ENCODE data around the gene SEL1L2. TPM values are rescaled to one million over a fixed set of nuclear protein-coding genes. Genes with fewer than 3 reads are reported as not detected.

Gene SEL1L2
- polyA plus RNA-seq, 3 donors = not detected

DNA sequence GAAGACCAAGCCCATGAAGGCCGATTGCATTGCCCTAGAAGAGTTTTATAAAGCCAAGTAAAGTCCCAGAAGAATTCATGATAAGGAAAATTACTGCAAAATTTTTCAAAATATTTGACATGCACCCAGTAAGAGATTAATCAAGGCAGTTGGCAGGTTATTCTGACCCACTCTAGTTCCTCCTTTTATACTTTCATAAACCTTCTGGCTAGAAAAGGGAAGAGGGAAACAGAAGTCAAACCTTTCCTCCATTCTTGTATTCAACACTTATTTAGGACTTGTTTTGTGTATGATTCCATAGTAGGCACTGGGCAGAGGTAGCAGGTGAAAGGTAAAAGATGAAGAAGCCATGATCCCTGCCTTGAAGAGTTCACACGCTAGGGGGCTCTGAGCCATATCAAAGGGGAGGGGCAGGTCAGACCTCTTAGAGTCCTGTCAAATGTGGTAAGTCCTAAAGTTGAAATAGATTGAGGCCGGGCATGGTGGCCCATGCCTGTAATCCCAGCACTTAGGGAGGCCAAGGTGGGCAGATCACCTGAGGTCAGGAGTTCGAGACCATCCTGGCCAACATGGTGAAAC lies 120.2 kb downstream of the SEL1L2 start:
- DNase-seq = no peak

DNA sequence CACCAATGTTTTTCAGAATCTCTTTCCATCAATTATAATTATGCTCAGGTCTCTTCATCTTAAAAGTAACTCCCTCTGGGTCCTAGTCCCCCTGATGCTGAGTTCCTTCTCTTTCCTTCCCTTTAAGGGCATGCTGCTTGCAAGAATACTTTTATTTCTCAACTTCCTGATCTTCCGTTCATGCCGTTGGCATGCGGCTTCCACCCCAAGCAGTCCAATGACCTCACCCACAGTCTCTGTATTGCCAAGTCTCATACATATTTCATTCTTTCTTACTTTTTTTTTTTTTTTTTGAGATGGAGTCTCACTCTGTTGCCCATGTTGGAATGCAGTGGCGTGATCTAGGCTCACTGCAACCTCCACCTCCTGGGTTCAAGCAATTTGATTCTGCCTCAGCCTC lies 122.1 kb downstream of the SEL1L2 start:
- DNase-seq = no peak

DNA sequence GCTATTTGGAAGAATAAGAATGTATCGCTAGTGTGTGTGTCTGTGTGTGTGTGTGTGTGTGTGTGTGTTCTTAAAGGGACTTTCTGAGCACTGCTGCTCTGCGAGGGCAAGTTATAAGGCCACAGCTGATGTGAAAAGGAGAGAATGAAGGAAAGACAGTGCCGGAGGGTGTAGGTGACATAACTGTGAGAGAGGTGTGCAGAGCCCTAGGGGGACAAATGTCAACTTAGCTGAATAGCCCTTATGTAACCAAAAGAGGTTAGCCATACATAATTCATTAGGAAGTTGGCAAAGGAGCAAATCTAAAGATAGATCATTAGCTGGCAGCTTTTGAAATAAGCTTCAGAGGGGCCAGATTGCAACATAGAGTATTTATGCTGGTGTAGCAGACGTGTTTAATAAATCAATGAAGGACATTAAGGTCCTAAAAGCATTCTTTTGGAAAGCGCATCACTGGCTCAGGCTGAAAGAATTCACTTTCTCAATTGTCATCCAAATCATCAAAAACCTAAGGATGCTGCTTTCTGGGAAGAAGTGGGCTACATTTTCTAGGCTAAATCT lies 124.5 kb downstream of the SEL1L2 start:
- DNase-seq = no peak

DNA sequence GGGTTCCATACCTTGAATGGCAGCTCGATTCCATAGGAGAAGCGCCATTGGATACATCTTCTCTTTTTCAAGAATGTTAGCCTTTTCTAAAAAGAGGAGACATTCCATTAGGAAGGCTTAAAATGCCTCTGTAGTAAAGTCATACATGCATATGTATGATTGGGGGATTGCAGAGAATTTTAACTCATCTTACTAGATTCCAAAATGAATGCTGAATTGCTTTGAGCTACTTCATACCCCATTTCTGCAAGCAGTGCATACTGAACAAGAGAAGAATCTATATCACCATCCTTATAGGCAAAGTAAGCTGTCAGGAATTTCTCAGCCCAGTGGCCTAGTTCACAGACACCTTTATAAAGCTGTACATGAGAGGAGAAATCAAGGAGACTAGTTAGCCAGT lies 125.3 kb downstream of the SEL1L2 start:
- DNase-seq = no peak

DNA sequence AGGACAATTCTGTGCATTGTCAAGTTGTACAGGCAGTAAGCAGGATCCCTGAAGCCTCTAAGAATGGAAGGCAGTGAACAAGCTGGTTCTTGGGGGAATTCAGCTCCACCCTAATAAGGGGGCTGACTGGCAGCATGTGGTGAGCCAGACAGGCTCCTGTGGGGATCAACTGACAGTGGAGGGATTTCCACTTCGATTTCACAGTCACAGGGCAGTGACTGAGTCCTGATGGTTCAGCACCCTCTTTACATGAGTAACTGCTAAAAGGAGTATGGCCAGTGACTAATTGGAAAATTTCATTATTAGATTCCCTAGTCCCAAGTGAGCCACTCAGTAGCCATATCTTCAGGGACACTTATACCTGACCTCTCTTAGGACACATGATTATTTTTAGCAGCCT lies 127.2 kb downstream of the SEL1L2 start:
- no peak for DNase-seq

DNA sequence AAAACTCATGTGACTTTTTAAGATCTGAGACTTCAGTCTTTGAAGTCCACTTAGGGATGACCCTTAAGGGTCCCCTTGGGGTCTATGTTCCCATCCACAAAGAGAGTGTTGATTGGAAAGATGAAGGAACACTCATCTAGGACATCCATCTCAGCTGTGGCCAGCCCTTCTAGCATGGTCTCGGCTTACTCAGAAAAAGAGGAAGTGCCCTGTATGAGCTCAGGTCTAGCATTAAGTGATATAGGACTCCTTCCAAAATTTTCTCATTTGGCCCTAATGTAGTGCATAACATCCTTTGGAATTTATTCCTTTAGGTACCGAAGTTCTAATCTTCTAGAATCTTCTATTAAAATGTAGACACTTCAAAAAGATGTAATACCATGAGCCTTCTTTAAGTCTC lies 128.2 kb downstream of the SEL1L2 start:
- DNase-seq = no peak

DNA sequence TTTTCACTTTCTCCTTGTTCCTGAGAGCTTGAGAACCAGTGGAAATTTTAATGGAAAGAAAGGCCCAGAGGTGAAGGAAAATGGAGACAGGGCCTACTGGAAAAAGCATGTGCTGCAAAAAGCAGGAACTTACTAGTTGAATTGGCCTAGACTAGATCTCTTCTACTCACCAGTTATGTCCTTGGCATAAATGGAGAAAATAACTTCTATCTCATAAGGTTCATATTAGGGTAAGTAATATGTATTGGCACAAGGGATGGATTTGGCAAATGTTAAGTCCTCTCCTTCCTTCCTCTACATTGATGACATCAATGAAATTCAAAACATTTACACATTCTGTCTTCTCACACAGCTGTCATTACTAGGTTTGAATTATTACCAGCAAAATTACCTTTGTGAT lies 131.5 kb downstream of the SEL1L2 start:
- no peak for DNase-seq

DNA sequence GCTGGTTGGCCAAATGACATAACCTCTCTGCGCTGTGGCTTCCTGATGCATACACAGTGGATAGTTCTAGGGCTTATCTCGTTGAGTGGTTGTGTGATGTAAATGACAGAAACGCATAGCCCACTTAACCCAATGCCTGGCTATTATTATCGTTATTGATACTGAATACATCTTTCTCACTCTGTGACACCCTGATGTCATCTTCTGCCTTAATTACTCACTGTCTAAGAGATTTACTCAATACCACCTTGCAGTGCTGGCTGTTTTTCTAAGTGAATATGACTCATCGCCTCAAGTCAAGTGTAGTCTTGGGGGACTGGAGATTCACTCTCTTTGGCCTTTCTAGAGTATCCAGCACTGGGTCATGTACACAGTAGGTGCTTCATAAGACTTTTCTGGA lies 132.0 kb downstream of the SEL1L2 start:
- DNase-seq = no peak

DNA sequence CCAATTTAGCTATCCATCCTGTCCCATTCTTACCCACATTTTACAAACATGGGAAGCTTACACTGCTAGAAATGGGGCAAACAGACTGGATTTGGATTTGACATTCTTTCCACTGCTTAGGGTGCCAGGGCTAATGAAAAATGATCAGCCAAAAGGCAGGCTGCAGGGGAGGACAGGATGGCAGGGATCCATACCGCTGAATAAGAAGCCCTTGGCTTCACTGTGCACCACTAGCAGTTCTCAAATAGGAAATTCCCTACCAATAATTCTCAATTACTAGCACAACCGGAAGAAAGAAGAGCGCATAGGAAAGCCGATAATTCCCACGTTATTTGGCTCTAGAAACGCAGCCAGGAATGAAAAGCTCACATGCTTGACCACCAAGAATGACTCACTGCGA lies 132.5 kb downstream of the SEL1L2 start:
- no peak for DNase-seq

DNA sequence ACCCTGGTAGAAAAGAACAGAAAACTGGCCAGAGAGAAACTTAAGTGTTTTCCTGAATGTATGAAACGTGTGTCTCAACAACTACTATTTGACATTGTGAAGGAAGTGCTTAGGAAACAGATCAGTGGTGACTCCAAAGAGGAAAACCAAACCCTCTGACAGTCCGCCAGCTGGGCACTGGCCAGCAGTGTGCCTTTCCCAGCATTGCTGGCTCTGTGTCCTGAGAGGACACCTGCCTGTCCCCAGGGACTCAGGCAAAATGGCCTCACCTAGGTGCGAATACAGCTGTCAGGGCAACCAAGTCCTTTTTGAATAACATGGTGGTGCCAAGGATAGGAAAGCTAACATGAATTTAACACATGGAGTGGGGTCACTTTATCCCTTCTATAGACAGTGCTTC lies 133.1 kb downstream of the SEL1L2 start:
- DNase-seq = no peak

DNA sequence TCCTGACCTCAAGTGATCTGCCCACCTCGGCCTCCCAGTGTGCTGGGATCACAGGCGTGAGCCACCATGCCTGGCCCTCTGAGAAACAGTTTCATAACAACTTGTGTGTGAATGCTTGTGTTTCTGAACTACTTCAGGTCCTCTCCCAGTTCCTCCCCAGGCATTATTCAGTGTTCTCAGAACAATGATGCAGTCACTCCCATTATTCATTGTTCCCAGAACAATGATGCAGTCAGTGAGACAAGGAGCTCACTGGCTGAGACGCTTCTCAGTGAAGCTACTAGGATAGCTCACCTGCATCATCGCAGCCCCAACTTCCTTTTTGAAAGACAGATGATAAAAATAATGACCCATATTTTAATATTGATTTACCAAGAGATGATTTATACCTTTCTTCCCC lies 134.1 kb downstream of the SEL1L2 start:
- DNase-seq = no peak

DNA sequence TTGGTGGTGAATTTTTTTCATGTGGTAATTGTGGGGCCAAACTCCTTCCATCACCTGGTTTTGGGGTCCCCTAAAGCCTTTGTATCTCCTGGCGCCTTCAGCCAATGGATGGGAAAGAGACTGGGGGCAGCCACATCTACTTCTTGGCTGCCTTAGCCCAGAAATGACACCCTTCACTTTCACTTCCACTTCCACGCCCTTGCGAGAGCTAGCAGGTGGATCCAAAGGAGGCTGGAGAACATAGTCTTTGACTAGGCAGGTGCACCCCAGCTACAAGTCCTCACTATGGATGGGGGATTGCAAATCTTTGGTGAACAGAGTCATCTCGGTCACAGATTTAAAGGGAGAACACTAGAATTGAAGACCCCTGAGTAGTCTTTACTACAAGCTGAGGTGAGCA lies 134.8 kb downstream of the SEL1L2 start:
- no peak for DNase-seq

DNA sequence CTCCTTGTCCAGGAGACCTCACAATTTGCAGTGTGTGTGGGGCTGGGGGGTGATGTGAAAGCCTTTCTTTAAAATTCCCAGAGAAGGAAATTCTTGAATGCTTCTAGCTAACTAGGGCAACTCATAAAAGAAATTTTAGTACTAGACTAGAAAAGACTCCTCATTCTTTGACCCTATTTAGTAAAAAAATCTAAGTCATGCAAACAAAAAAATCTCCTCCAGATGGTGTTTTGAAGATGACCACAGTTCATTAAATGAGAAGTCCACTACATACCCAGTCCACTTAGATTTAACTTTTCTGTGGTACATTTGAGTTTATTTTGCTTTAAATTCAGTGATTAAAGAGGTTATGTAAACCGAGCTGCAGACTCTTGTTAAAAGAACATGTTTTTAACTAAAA lies 138.1 kb downstream of the SEL1L2 start:
- DNase-seq = no peak

DNA sequence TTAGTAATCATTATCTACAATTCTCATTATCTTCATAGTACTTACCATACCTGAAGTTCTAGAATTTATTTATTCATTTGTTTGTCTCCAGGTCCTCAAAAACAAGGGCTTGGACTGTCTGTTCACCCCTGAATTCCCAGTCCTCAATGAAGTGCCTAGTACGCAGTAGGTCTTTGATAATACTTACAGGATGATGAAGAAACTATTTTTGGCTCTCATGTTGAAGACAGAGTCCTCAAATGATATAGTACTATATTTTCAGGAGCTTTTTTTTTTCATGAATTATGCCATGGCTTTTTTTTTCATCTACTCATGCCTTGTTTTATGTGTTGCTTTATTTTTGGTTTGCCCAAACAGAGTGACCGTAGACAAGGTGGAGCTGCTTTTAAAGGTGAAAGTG lies 139.1 kb downstream of the SEL1L2 start:
- no peak for DNase-seq

DNA sequence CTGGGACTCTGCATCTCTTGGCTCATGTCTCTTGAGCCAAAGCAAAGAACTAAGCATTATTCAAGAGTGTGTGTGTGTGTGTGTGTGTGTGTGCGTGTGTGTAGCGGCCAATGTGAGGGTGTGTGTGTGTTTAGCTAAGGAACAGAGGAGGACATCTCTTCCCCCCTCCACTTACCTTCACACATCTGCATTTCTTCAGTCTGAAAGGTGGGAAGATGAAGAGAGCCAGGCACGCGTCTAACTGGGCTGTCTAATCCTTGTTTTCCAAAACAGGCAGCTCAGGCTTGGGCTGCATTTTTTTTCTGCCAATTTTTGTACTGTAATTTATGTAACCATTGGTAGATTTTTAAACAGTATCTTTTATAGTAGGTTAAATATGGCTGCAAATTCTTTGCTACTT lies 146.1 kb downstream of the SEL1L2 start:
- DNase-seq = no peak

DNA sequence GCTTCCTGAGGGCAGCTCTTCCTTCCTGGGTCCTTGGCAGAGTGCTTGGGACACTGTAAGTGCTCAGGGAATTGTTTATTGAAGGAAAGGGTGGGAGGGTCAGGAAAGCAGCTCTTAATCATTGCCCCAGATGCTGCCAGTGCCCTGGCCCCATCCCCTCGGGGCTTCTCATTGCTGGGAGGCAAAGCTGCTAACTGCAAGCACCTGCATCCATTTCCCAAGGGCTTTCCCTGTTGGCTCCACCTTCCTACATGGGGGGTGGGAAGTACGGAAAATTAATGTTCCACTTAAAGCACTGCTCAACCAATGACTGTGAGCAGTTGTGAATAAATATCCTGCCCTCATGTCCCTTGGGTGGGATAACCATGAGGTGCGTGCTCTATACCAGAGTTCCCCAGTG lies 149.2 kb downstream of the SEL1L2 start:
- DNase-seq = no peak

DNA sequence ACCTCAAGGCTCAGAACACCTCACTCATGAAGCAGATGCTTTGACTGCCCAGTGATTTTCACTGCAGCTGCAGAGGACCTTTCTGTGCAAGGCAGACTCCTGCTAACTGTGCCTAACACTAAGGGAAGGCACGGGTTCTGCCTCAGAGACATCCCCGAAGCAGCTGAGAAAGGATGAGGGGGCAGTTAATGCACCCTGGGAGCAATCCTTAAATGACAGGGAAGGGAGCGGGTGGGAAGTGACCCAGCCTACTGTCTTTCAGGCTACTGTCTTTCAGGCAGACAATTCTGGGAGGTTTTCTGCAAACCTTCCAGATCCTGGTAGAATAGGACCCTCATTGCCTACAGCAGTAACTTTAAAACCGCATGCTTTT lies 150.3 kb downstream of the SEL1L2 start:
- DNase-seq = no peak

DNA sequence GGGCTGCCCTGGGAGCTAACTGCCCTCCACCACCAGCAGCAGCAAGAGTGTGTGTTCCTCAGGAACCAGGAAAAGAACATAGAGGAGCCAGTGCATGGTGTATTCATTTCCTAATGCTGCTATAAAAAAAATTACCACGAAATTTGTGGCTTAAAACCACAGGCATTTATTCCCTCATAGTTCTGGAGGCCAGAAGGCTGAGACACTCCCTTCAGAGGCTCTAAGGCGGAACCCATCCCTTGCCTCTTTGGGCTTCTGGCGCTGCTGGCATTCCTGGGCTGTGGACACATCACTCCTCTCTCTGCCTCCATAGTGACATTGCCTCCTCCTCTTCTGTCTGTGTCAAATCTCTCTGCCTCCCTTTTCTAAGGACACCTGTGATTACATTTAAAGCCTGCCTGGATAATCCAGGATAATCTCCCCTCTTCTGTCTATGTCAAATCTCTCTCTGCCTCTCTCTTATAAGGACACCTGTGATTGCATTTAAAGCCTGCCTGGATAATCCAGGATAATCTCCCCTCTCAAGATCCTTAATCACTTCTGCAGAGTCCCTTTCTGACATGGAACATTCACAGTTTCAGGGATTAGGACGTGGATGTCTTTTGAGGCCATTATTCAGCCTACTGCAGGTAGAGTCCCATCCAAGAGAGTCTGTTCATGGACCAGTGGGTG lies 150.9 kb downstream of the SEL1L2 start:
- DNase-seq = no peak

DNA sequence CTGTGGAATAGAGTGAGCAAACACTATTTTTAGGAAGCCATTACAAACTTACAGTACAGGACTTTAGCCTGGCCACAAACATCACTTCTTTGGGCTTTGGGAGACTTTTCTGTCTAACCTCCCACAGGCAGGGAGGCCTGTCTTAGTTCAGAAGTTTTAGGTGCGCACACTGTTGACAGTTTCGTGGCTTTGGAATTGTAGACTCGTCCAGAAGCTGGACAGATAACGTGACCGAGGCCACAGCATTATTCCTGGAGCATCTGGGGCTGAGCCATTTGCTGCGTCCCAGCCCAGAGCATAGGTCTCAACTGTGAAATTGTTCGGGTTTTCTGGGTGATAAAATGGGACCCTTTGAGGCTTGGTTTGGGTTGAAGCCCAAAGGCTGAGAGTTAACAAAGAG lies 151.8 kb downstream of the SEL1L2 start:
- no peak for DNase-seq

DNA sequence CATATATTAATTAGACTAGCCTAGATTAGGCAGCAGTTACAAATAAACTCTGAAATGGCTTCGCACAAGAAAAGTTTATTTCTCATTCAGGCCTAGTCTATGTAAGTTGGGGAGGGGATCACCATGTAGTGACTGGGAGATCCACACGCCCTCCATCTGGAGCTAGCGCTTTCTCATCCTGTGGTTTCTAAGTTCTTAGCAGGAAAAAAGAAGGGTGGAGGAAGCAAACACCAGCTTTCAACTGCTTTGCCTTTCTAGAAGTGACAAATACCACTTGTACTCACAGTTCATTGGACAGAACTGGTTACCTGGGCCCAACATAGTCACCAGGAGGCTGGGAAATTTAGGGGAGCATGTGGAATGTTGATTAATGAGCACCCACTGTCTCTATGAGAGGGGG lies 158.9 kb downstream of the SEL1L2 start:
- no peak for DNase-seq

DNA sequence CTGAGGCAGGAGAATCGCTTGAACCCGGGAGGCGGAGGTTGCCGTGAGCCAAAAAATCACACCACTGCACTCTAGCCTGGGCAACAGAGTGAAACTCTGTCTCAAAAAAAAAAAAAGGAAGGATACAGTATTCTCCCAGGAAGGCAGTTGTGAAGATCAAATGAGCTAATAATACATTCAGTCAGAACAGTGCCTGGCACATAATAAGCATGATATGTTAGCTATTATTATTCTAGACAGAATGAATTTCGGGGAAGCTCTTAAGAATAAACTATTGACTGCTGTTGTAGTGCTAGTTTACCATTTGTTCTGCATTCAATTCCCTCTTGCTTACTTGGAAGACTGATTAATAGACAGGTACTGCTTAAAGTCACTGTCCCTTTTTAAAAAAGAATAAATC lies 164.9 kb downstream of the SEL1L2 start:
- DNase-seq = no peak

DNA sequence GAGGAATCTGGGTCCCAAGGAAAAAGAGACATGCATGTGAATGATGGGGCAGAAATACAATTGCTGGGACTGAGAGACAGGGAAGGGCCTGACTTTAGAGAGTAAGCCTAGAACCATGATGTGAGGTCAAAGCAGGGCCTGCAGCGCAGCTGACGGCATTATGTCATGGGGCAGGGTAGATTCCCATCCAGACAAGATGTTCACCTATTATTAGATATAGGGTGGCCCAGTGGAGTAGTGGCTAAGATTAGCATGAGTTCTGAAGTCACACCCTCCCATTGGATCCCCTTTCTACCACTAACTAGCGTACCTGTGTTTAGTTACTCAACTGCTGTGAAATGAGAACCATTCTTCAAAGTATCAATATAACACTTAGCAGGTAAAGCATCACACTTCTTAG lies 166.0 kb downstream of the SEL1L2 start:
- DNase-seq = no peak

DNA sequence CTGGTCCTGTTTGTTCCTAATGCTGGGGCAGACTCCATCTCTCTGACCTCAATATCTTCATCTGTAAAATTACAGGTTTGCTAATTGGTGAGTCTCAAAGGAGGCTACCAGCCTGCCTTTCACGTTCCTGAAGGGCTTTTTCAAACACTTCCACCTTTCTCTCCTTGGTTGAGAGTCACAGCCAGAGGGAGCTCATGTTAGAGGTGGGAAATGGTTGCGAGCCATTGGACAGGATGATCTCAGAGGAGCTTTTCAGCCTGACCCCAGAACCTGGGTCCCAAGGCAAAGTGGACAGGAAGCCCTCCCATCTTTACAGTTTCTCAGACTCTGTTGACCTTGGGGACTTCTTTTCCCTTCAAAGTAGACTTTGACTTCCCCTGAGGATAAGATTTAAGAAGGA lies 168.0 kb downstream of the SEL1L2 start:
- DNase-seq = no peak

DNA sequence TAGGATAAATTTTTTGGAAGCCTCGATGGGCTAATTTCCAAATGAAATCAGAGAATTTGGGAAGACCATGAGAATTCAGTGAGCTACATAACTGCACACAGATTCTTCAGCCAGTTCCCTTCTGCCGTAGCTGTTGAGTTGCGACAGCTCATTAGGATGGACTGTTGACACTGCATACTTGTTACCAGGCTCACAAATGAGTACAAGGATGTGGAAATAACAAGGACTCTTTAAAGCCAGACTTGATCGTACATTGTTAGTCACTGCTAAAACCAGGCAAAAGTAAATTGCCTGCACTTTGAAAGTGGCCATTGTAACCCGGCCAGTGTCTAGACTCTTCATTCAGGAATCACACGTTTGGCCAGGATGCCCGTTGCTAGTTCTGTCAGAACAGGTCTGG lies 168.5 kb downstream of the SEL1L2 start:
- DNase-seq = no peak
